ENCODE measurements around the gene EMD.
"Not testable (repeated sequence)": the region's sequence is repeated elsewhere in the genome, so short reads cannot be mapped to it uniquely, and the experiment has no call there.

EMD gene

GRCh38 chrX:154378799-154379568 is at the start of gene EMD:
Gene EMD (plus strand): TSS chrX:154379295. CDS start chrX:154379485, 190 bp downstream.
- peak; percentile 97 for DNase-seq (ENCODE audit: low spot score)

- DNase-seq (ENCODE audit: low spot score), result no peak
Observed at GRCh38 chrX:154332561-154332960, 46.5 kb upstream of the EMD start.

- no peak for DNase-seq (ENCODE audit: low spot score)
Observed at GRCh38 chrX:154333116-154333515, 46.0 kb upstream of the EMD start.

- DNase-seq (ENCODE audit: low spot score), result no peak
Observed at GRCh38 chrX:154333837-154334271, 45.2 kb upstream of the EMD start.

GRCh38 chrX:154334496-154334895 is 44.6 kb upstream of the EMD start:
- DNase-seq (ENCODE audit: low spot score), result no peak

GRCh38 chrX:154341399-154342298 is 37.4 kb upstream of the EMD start:
- not testable (repeated sequence) for DNase-seq (ENCODE audit: low spot score)

- DNase-seq (ENCODE audit: low spot score), result not testable (repeated sequence)
Observed at GRCh38 chrX:154343063-154343462, 36.0 kb upstream of the EMD start.

- DNase-seq (ENCODE audit: low spot score), result not testable (repeated sequence)
Observed at GRCh38 chrX:154343620-154344019, 35.5 kb upstream of the EMD start.

- no peak for DNase-seq (ENCODE audit: low spot score)
Observed at GRCh38 chrX:154348114-154348531, 31.0 kb upstream of the EMD start.

- no peak for DNase-seq (ENCODE audit: low spot score)
Observed at GRCh38 chrX:154348646-154349358, 30.3 kb upstream of the EMD start.

- no peak for DNase-seq (ENCODE audit: low spot score)
Observed at GRCh38 chrX:154349359-154349935, 29.6 kb upstream of the EMD start.

- DNase-seq (ENCODE audit: low spot score), result no peak
Observed at GRCh38 chrX:154349979-154350378, 29.1 kb upstream of the EMD start.

- DNase-seq (ENCODE audit: low spot score), result no peak
Observed at GRCh38 chrX:154350429-154351182, 28.5 kb upstream of the EMD start.

GRCh38 chrX:154351183-154352011 is 27.7 kb upstream of the EMD start:
- peak; percentile 56 for DNase-seq (ENCODE audit: low spot score)

- no peak for DNase-seq (ENCODE audit: low spot score)
Observed at GRCh38 chrX:154352012-154352401, 27.1 kb upstream of the EMD start.

- no peak for DNase-seq (ENCODE audit: low spot score)
Observed at GRCh38 chrX:154352466-154352865, 26.6 kb upstream of the EMD start.

- DNase-seq (ENCODE audit: low spot score), result no peak
Observed at GRCh38 chrX:154353172-154353843, 25.8 kb upstream of the EMD start.

- no peak for DNase-seq (ENCODE audit: low spot score)
Observed at GRCh38 chrX:154354013-154354412, 25.1 kb upstream of the EMD start.

- no peak for DNase-seq (ENCODE audit: low spot score)
Observed at GRCh38 chrX:154354516-154354915, 24.6 kb upstream of the EMD start.
